GM23338 (cell line): ENCODE measurements around the gene ANXA7. TPM values are rescaled to one million over a fixed set of nuclear protein-coding genes. Genes with fewer than 3 reads are reported as not detected.

Source experiments
- ATAC-seq: fragments of 200-7000 bp; cut with Tn5 transposase; 3 replicates; pipeline ENCODE4 v1.9.1; 2020
- DNase-seq: peaks from one replicate; pipeline ENCODE4 v3.0.0-alpha.2; 2015; ENCODE audit warnings: low spot score
- H2AFZ ChIP-seq: fragments of 200-600 bp; sonication (generic); 2 replicates; pipeline ENCODE4 v1.8.0; 2016; ENCODE audit warnings: antibody characterized with exemption, mild to moderate bottlenecking, moderate library complexity
- H3F3A ChIP-seq: fragments of 200-600 bp; sonication (generic); replicated peaks from 2 replicates; pipeline ENCODE4 v1.8.0; 2017; ENCODE audit warnings: antibody characterized with exemption, mixed run types, low read depth
- H3K27ac ChIP-seq: fragments of 200-600 bp; sonication (generic); 2 replicates; pipeline ENCODE4 v1.6.1; 2016; ENCODE audit warnings: low read depth
- H3K27me3 ChIP-seq: fragments of 200-600 bp; sonication (generic); 2 replicates; pipeline ENCODE4 v1.8.0; 2016; ENCODE audit warnings: mild to moderate bottlenecking, mixed run types, moderate library complexity; ENCODE audit not compliant: insufficient read depth
- H3K36me3 ChIP-seq: fragments of 200-600 bp; sonication (generic); 2 replicates; pipeline ENCODE4 v1.8.0; 2016; ENCODE audit warnings: mild to moderate bottlenecking; ENCODE audit not compliant: insufficient read depth
- H3K4me1 ChIP-seq: fragments of 200-600 bp; sonication (generic); 2 replicates; pipeline ENCODE4 v1.8.0; 2016; ENCODE audit warnings: mild to moderate bottlenecking, moderate library complexity; ENCODE audit not compliant: insufficient read depth
- H3K4me2 ChIP-seq: fragments of 200-600 bp; sonication (generic); 2 replicates; pipeline ENCODE4 v1.7.1; 2017; ENCODE audit warnings: mixed run types
- H3K4me3 ChIP-seq: fragments of 200-600 bp; sonication (generic); 2 replicates; pipeline ENCODE4 v1.6.1; 2016; ENCODE audit warnings: mixed run types
- H3K79me2 ChIP-seq: fragments of 200-600 bp; sonication (generic); replicated peaks from 2 replicates; pipeline ENCODE4 v1.8.0; 2017; ENCODE audit warnings: mild to moderate bottlenecking; ENCODE audit not compliant: insufficient read depth
- H3K9me2 ChIP-seq: fragments of 200-600 bp; sonication (generic); 2 replicates; pipeline ENCODE4 v1.8.0; 2017; ENCODE audit not compliant: insufficient read depth
- H4K20me1 ChIP-seq: fragments of 200-600 bp; sonication (generic); replicated peaks from 2 replicates; pipeline ENCODE4 v1.8.0; 2017; ENCODE audit warnings: mild to moderate bottlenecking; ENCODE audit not compliant: insufficient read depth
- H3K27ac Mint-ChIP-seq: 2 replicates; pipeline ENCODE4 v1.8.0; 2020; ENCODE audit warnings: inconsistent platforms, mild to moderate bottlenecking, moderate library complexity, mixed read lengths
- H3K27me3 Mint-ChIP-seq: 3 replicates; pipeline ENCODE4 v1.8.0; 2022; ENCODE audit warnings: low read depth, mild to moderate bottlenecking, moderate library complexity, mixed read lengths, inconsistent platforms; ENCODE audit not compliant: insufficient read depth, poor library complexity
- H3K36me3 Mint-ChIP-seq: 3 replicates; pipeline ENCODE4 v1.8.0; 2021; ENCODE audit warnings: low read depth, mild to moderate bottlenecking, inconsistent platforms, moderate library complexity, mixed read lengths
- H3K4me1 Mint-ChIP-seq: 3 replicates; pipeline ENCODE4 v1.8.0; 2020; ENCODE audit warnings: mild to moderate bottlenecking, inconsistent platforms, mixed read lengths
- H3K4me3 Mint-ChIP-seq: 3 replicates; pipeline ENCODE4 v1.8.0; 2021; ENCODE audit warnings: moderate library complexity, mild to moderate bottlenecking, inconsistent platforms, mixed read lengths
- H3K9me3 Mint-ChIP-seq: 3 replicates; pipeline ENCODE4 v1.8.0; 2020; ENCODE audit warnings: moderate library complexity, mild to moderate bottlenecking, inconsistent platforms, mixed read lengths
- CREB1 ChIP-seq: fragments of 250-450 bp; sonication (Bioruptor Pico); IDR thresholded peaks from 2 replicates; pipeline ENCODE4 v1.5.0; 2020; ENCODE audit warnings: low read depth, mild to moderate bottlenecking, moderate library complexity
- EZH2 ChIP-seq: fragments of 200-600 bp; sonication (generic); IDR thresholded peaks from one replicate; pipeline ENCODE4 v1.8.0; 2017; ENCODE audit warnings: antibody characterized with exemption, mild to moderate bottlenecking, low read depth; ENCODE audit not compliant: unreplicated experiment
- EZH2phosphoT487 ChIP-seq: fragments of 200-600 bp; sonication (generic); IDR thresholded peaks from one replicate; pipeline ENCODE4 v1.8.1; 2018; ENCODE audit warnings: antibody characterized with exemption; ENCODE audit not compliant: unreplicated experiment
- JUNB ChIP-seq: IDR thresholded peaks from one replicate; pipeline ENCODE4 v1.6.1; 2016; ENCODE audit warnings: antibody characterized with exemption; ENCODE audit not compliant: unreplicated experiment
- NANOG ChIP-seq: IDR thresholded peaks from 2 replicates; pipeline ENCODE4 v1.6.1; 2016; ENCODE audit warnings: antibody characterized with exemption, borderline replicate concordance
- POLR2AphosphoS5 ChIP-seq: IDR thresholded peaks from 2 replicates; pipeline ENCODE4 v1.6.1; 2016; ENCODE audit warnings: antibody characterized with exemption, low read depth
- REST ChIP-seq: IDR thresholded peaks from one replicate; pipeline ENCODE4 v1.6.1; 2018; ENCODE audit warnings: antibody characterized with exemption; ENCODE audit not compliant: unreplicated experiment
- STAT1 ChIP-seq: IDR thresholded peaks from one replicate; pipeline ENCODE4 v1.6.1; 2016; ENCODE audit warnings: antibody characterized with exemption; ENCODE audit not compliant: unreplicated experiment
- ZNF114 ChIP-seq: fragments of 250-450 bp; sonication (Bioruptor Pico); IDR thresholded peaks from 2 replicates; pipeline ENCODE4 v1.5.0; 2020; ENCODE audit warnings: mild to moderate bottlenecking, moderate library complexity
- ZNF331 ChIP-seq: fragments of 250-450 bp; sonication (Bioruptor Pico); IDR thresholded peaks from 2 replicates; pipeline ENCODE4 v1.5.0; 2020; ENCODE audit warnings: low read depth, mild to moderate bottlenecking, moderate library complexity
- polyA plus RNA-seq: library from polyadenylated mRNA; unstranded; fragments of >200 nt; fragmentation: Nextera tagmentation; extraction: Ambion mirVana; gene quantifications from 2 replicates; pipeline ENCODE4 v1.2.1, GENCODE V29; 2016
- total RNA-seq: library from RNA; depleted of rRNA; stranded (reverse); fragments of >200 nt; shearing (Covaris generic); gene quantifications from 2 replicates; pipeline ENCODE4 v1.2.3, GENCODE V29; 2014
- TF ChIP-seq, protein P1 (sequence below): fragments of 250-450 bp; sonication (Bioruptor Pico); IDR thresholded peaks from 2 replicates; pipeline ENCODE4 v1.5.0; 2020; ENCODE audit warnings: mild to moderate bottlenecking, moderate library complexity
- TF ChIP-seq, protein P2 (sequence below): IDR thresholded peaks from 2 replicates; pipeline ENCODE4 v1.6.1; 2016; ENCODE audit warnings: antibody characterized with exemption

The ANXA7 gene
- total and polyA plus RNA-seq, 2 experiments from 2014 or later, result 63.7 to 80.1 TPM

DNA sequence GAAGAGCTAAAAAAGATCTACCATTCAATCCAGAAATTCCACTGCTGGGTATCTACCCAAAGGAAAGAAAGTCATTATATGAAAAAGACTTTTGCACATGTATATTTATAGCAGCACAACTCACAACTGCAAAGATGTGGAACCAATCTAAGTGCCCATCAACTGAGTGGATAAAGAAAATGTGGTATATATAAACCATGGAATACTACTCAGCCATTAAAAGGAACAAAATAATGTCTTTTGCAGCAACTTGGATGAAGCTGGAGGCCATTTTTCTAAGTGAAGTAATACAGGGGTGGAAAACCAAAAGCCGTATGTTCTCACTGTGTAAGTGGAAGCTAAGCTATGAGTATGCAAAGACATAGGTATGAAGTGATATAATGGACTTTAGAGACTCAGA is 3.0 kb downstream of the ANXA7 start:
- Mint-ChIP-seq H3K27ac (no peak overlapping the region), H3K4me3 (no peak overlapping the region), H3K9me3 (no peaks in the 10 kb centered on the region), H3K27me3 (peaks cover 7% of the 10 kb centered on the region), H3K36me3 (peaks cover 9% of the 10 kb centered on the region; the same call in 2 of the 3 replicates), H3K4me1 (peaks cover 27% of the 10 kb centered on the region)
- Histone ChIP-seq H3K27ac (no peak overlapping the region), H2AFZ (no peak overlapping the region), H3K4me1 (peaks cover 13% of the 10 kb centered on the region), H3K36me3 (no peaks in the 10 kb centered on the region), H3F3A (0 out of 2 replicates have a peak, but pooled peaks cover 5% of the 10 kb centered on the region), H3K4me2 (no peak overlapping the region), H3K4me3 (no peak overlapping the region), H4K20me1 (no peaks in the 10 kb centered on the region; the same call in 1 of the 2 replicates), H3K79me2 (peaks cover 75% of the 10 kb centered on the region), H3K9me2 (peaks cover 3% of the 10 kb centered on the region; the same call in 1 of the 2 replicates), H3K27me3 (no peaks in the 10 kb centered on the region)
- DNase-seq (no peak), ATAC-seq (no peak)
- TF ChIP-seq ZNF331 (CRISPR knock-in tag) (no peak), STAT1 (no peak), REST (no peak), ZNF114 (CRISPR knock-in tag) (no peak), CREB1 (no peak), POLR2AphosphoS5 (no peak), NANOG (no peak), JUNB (no peak), EZH2 (no peak), EZH2phosphoT487 (no peak)
- TF ChIP-seq, protein P1, sequence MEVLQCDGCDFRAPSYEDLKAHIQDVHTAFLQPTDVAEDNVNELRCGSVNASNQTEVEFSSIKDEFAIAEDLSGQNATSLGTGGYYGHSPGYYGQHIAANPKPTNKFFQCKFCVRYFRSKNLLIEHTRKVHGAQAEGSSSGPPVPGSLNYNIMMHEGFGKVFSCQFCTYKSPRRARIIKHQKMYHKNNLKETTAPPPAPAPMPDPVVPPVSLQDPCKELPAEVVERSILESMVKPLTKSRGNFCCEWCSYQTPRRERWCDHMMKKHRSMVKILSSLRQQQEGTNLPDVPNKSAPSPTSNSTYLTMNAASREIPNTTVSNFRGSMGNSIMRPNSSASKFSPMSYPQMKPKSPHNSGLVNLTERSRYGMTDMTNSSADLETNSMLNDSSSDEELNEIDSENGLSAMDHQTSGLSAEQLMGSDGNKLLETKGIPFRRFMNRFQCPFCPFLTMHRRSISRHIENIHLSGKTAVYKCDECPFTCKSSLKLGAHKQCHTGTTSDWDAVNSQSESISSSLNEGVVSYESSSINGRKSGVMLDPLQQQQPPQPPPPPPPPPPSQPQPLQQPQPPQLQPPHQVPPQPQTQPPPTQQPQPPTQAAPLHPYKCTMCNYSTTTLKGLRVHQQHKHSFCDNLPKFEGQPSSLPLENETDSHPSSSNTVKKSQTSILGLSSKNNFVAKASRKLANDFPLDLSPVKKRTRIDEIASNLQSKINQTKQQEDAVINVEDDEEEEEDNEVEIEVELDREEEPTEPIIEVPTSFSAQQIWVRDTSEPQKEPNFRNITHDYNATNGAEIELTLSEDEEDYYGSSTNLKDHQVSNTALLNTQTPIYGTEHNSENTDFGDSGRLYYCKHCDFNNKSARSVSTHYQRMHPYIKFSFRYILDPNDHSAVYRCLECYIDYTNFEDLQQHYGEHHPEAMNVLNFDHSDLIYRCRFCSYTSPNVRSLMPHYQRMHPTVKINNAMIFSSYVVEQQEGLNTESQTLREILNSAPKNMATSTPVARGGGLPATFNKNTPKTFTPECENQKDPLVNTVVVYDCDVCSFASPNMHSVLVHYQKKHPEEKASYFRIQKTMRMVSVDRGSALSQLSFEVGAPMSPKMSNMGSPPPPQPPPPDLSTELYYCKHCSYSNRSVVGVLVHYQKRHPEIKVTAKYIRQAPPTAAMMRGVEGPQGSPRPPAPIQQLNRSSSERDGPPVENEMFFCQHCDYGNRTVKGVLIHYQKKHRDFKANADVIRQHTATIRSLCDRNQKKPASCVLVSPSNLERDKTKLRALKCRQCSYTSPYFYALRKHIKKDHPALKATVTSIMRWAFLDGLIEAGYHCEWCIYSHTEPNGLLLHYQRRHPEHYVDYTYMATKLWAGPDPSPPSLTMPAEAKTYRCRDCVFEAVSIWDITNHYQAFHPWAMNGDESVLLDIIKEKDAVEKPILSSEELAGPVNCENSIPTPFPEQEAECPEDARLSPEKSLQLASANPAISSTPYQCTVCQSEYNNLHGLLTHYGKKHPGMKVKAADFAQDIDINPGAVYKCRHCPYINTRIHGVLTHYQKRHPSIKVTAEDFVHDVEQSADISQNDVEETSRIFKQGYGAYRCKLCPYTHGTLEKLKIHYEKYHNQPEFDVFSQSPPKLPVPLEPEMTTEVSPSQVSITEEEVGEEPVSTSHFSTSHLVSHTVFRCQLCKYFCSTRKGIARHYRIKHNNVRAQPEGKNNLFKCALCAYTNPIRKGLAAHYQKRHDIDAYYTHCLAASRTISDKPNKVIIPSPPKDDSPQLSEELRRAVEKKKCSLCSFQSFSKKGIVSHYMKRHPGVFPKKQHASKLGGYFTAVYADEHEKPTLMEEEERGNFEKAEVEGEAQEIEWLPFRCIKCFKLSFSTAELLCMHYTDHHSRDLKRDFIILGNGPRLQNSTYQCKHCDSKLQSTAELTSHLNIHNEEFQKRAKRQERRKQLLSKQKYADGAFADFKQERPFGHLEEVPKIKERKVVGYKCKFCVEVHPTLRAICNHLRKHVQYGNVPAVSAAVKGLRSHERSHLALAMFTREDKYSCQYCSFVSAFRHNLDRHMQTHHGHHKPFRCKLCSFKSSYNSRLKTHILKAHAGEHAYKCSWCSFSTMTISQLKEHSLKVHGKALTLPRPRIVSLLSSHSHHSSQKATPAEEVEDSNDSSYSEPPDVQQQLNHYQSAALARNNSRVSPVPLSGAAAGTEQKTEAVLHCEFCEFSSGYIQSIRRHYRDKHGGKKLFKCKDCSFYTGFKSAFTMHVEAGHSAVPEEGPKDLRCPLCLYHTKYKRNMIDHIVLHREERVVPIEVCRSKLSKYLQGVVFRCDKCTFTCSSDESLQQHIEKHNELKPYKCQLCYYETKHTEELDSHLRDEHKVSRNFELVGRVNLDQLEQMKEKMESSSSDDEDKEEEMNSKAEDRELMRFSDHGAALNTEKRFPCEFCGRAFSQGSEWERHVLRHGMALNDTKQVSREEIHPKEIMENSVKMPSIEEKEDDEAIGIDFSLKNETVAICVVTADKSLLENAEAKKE (CRISPR knock-in tag), result no peak
- TF ChIP-seq, protein P2, sequence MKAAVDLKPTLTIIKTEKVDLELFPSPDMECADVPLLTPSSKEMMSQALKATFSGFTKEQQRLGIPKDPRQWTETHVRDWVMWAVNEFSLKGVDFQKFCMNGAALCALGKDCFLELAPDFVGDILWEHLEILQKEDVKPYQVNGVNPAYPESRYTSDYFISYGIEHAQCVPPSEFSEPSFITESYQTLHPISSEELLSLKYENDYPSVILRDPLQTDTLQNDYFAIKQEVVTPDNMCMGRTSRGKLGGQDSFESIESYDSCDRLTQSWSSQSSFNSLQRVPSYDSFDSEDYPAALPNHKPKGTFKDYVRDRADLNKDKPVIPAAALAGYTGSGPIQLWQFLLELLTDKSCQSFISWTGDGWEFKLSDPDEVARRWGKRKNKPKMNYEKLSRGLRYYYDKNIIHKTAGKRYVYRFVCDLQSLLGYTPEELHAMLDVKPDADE, result no peak
